Measurements from ENCODE around the gene PPP2R2B.
"Not testable (repeated sequence)": the region's sequence is repeated elsewhere in the genome, so short reads cannot be mapped to it uniquely, and the experiment has no call there.

Gene PPP2R2B

DNA sequence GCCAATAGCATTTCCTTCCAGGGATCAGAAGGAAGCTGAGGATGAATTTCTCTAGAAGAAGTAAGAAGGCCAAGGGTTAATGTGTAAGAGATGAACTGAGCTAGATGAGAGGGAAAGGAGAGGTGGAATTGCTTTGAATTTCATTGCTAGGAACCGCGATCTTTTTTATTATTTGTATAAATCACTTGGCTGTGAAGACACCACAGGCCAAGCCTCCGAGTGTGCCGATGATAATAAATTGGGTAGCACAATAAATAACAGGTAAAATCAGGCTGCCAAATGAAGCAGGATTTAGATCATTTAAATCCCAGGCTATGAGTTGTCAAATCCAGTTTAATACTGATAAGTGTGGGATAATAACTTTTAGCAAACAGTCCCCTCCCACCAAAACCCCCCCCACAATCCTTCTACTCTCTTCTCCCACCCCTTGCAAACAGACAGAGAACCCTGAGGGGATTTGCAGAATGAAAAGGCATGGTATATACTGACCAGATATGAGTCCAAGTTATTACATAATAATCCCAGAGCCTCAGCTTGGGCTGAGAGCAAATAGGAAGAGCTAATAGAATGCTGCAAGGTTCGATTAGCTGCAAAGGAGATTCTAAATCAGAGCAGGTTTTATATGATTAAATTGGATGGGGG, 143.5 kb downstream of the PPP2R2B start:
- no peak for DNase-seq (ENCODE audit: low spot score)

DNA sequence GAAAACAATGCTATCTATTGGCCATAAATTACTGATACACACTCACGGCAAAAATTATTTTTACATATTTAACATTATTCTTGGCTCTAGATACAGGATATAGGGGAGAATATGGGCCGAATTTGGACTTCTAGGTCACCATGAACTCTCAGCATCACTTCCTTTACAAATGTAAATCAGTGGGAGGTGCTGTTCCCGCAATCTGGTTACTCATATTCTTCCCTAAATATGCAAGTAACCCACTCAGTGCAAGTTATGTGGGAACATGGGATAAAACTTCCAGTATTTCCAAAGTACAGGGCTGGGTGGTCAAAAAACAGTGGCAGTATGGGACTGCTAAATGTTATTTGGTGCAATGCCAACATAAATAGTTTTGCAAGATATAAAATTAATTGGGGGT, 145.6 kb downstream of the PPP2R2B start:
- DNase-seq (ENCODE audit: low spot score), result no peak

GRCh38 chr5:146731909-146732659, 146.5 kb downstream of the PPP2R2B start:
- peak; percentile 93 for DNase-seq (ENCODE audit: low spot score)

- DNase-seq (ENCODE audit: low spot score), result not testable (repeated sequence)
Observed at GRCh38 chr5:146728746-146729145, 149.8 kb downstream of the PPP2R2B start.

DNA sequence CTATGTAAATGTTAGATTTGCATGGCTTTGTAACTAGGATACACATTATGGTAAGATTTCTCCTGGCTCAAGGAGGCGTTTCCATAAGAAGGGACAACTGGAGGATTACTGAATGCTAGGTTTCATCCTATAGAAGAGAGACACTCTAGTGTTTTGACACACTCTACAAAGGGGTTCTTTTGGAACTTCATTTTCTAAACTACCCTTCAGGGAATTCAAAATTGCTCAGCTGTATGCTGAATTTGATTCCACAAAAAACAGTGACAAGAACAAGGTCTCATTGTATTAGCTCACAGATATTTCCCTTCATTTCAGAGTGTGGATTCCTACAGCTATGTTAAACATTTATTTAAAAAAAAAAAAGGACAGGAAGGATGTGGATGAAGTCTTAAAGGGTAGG, 151.7 kb downstream of the PPP2R2B start:
- DNase-seq (ENCODE audit: low spot score), result no peak

DNA sequence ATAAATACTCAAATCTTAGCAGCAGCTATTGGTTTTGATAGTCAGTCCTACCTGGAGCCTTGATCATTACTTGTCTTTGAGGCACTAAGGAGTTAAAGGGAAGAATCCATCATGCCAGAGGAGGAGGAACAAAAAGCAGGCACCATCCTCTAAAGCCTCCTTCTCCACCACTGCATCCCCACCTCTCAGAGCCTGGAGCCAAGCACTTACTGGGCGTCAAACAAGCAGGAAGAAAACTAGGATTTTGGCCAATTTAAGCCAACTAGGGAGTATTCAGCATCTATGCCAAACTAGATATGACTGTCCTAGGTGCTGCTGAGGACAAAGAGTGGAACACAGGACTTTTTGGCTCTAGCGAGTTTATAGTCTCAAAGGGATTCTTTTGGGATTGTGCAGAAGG, 152.5 kb downstream of the PPP2R2B start:
- DNase-seq (ENCODE audit: low spot score), result no peak

DNA sequence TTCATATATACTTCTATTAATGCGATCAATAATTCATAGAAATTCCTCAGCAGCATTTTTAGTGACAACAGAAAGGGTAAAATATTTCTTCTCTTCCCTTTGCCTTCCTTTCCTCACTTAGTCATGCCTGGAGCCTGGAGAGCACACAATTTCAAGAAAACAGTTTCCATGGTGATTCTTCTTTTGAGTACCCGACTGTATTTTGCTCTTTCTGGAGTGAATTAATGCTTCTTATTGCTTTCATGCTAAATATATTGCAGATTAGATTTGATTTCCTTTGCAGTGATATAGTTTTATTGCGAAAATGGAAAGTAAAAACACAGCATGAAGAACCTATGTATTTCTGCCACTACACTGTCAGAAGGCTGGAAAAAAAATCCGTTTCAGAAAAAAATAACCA, 153.5 kb downstream of the PPP2R2B start:
- DNase-seq (ENCODE audit: low spot score), result no peak

DNA sequence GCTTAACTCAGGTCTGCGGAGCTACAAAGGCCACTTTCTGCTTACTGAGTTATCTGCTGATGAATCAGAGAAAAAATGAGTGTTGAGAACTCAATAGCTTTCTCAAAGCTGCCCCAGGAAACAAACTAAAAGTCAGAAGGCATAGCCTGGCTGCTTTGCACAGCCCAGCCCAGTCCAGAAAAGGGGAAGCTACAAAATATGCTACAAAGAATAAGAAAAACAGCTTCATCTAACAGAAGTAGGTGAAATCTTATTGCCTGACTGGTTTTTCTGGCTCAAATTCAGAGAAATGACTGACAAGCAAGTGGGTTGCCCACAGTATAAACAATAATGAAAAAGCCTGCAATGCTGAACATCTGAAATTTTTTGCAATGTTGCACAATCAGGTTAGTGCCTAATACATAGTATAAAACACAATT, 156.2 kb downstream of the PPP2R2B start:
- DNase-seq (ENCODE audit: low spot score), result peak; percentile 8

GRCh38 chr5:146721073-146721815, 157.3 kb downstream of the PPP2R2B start:
- DNase-seq (ENCODE audit: low spot score), result peak; percentile 35

GRCh38 chr5:146720107-146720506, 158.4 kb downstream of the PPP2R2B start:
- no peak for DNase-seq (ENCODE audit: low spot score)

GRCh38 chr5:146719179-146719578, 159.4 kb downstream of the PPP2R2B start:
- no peak for DNase-seq (ENCODE audit: low spot score)

DNA sequence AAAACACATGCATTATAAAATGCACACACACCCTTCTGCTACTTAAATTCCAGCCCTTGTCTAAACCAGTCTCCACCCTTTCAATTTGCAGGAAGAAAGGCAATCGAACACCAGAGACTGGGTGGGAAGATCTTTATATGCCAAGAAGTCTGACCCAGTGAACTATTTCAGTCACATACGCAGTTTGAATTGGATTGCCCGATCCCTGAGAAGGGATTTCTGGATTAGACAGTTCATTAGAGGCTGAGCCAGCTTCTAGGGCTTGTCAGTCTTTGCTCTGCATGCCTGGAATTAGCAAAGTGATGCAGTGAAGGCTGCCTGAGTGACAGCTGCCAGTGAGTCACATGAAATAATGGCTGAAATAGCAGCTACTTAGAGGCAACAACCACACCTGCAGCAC, 159.9 kb downstream of the PPP2R2B start:
- DNase-seq (ENCODE audit: low spot score), result peak; percentile 27

DNA sequence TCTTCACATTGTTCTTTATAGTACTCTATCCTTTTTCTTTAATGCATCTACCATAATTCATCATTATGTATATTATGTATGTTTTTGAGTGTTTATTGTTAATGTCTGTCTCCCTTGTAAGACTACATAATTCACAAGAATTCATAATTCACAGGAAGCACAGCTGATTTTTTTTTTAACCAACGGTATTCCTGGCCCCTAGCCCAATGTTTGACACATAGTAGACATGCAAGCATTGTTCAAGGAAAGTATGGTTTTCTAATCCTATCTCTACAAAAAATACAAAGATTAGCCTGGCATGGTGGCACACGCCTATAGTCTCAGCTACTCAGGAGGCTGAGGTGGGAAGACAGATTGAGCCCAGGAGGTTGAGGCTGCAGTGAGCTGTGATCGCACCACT, 160.6 kb downstream of the PPP2R2B start:
- DNase-seq (ENCODE audit: low spot score), result no peak

DNA sequence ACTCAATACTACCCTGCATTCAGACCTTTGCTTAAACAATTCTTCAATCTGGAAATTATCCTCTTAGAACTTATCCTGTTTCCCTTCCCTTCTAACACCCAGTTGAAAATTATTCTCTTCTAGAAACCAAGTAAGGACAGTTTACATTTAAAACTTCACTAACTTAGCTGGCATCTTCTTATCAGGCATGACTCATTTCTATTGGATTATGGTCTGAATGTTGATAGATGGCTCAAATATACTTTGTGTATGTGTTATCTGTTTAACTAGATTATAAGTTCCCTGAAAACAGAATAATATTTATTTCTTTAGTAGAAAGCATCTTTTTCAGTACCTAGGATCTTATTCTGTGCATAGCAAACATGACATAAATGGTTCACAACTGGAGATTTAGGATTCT, 161.9 kb downstream of the PPP2R2B start:
- no peak for DNase-seq (ENCODE audit: low spot score)

- no peak for DNase-seq (ENCODE audit: low spot score)
Observed at GRCh38 chr5:146710348-146710747, 168.2 kb downstream of the PPP2R2B start.

DNA sequence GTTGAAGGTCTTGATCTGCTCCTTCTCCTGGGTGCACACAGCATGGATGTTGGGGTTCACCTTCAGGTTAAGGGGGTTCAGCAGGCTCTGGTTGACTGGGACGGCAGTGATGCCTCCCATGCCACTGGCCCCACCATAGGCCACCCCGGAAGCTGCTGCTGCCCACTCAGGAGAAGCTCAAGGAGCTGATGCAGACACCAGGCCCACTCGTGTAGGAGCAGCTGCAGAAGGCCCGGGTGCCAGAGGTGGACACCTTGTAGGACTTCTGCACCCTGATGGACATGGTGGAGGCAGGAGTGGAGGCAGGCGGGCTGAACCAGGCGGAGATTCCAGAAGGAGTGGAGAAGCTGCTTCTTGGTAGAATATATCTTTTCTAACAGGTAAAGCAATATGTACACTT, 171.2 kb downstream of the PPP2R2B start:
- DNase-seq (ENCODE audit: low spot score), result no peak

GRCh38 chr5:146706321-146706972, 172.1 kb downstream of the PPP2R2B start:
- no peak for DNase-seq (ENCODE audit: low spot score)

DNA sequence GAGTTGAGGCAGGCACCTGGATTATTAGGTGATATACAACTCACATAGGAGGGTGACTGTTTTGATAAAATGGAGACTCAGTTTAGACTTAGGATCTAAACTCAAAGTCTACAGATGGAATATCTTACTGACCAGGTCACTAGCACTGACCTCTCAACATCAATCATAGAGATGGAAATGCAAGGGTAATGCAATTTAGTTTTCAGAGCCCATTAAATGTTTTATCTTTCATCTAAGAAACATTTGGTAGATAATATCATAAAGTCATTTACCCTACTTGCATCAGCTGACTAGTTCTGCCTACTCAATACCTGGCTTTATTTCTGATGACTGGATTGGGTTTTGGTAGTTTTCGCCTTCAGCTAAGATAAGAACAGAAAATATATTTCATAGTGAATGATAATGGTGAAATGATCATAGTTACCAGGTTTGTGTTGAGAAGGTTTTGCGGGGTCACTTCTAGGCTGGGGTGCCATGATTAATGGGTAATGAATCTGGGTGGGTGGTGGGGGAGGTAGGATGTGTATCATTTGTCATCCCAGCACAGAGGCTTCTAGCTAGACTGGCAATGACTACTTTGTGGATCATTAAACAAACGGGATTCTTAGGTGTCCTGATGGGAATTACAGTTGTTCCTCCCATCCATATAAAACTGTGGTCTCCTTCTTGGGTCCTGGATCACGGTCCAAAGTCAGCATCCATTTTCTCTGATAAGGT, 173.4 kb downstream of the PPP2R2B start:
- peak; percentile 61 for DNase-seq (ENCODE audit: low spot score)

GRCh38 chr5:146703899-146704298, 174.7 kb downstream of the PPP2R2B start:
- DNase-seq (ENCODE audit: low spot score), result peak; percentile 82

DNA sequence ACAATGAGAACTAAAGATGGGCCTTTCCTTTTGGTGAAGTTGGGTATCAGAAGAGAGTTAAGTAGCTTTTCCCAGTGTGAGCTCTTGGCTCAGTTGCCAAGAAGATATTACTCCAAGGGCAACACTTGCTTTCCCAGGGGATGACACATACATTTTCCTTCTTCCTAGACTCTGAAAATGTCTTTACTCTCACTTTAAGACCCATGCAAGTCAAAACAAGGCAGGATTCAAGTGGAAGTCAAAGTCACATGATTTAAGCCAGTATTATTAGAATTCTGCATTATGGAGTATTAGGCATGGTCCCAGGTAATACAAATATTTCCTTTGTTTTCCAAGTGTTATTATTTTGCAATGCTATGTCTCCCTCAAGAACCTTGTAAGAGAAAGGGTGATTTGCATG, 175.1 kb downstream of the PPP2R2B start:
- DNase-seq (ENCODE audit: low spot score), result peak; percentile 48

GRCh38 chr5:146699664-146700418, 178.7 kb downstream of the PPP2R2B start:
- no peak for DNase-seq (ENCODE audit: low spot score)

Measured in kidney tubule cell (primary cell).